H1 (cell line): ENCODE measurements around the gene MCRS1. TPM values are rescaled to one million over a fixed set of nuclear protein-coding genes. Genes with fewer than 3 reads are reported as not detected.

ENCODE experiments used
- CTCF ChIA-PET: fragments of 300-600 bp; sonication (Branson Sonifier 250); formaldehyde crosslinking; loops from one replicate; lab custom pipeline; 2021; ENCODE audit not compliant: partially characterized antibody; lab: Charles Lee
- POLR2A ChIA-PET: fragments of 300-600 bp; sonication (Branson Sonifier 250); formaldehyde crosslinking; loops from one replicate; lab custom pipeline; 2021; ENCODE audit warnings: inconsistent platforms; ENCODE audit not compliant: partially characterized antibody; lab: Charles Lee
- DNase-seq, 2 experiments: peaks; one replicate each; pipeline versions ENCODE4 v3.0.0 to v3.0.0-alpha.2; 2010 to 2022; ENCODE audit warnings: low spot score in 2 of 2, low read depth in 1 of 2, mixed read lengths in 1 of 2
- FAIRE-seq: peaks from 2 replicates; lab custom pipeline; 2011; peaks lifted over from hg19 to GRCh38; lab: Jason Lieb, UNC
- H2AFZ ChIP-seq: 2 replicates; pipeline ENCODE4 v1.8.1; 2012; ENCODE audit warnings: low read length, inconsistent platforms
- H2AK5ac ChIP-seq: 2 replicates; pipeline ENCODE4 v1.6.1; 2013; ENCODE audit warnings: low read depth, low read length
- H2BK120ac ChIP-seq: replicated peaks from 2 replicates; pipeline ENCODE3; 2013; ENCODE audit warnings: low read depth, low read length, inconsistent platforms
- H2BK12ac ChIP-seq: 2 replicates; pipeline ENCODE4 v1.6.1; 2013; ENCODE audit warnings: low read depth, low read length
- H2BK15ac ChIP-seq: 2 replicates; pipeline ENCODE4 v1.6.1; 2013; ENCODE audit warnings: low read length
- H2BK20ac ChIP-seq: 2 replicates; pipeline ENCODE4 v1.6.1; 2013; ENCODE audit warnings: low read length
- H2BK5ac ChIP-seq: 2 replicates; pipeline ENCODE4 v1.6.1; 2013; ENCODE audit warnings: low read depth, low read length
- H3K14ac ChIP-seq: 2 replicates; pipeline ENCODE4 v1.6.1; 2013; ENCODE audit warnings: inconsistent platforms; ENCODE audit not compliant: insufficient read length
- H3K18ac ChIP-seq: 2 replicates; pipeline ENCODE4 v1.6.1; 2013; ENCODE audit warnings: low read length; ENCODE audit errors: extremely low read depth
- H3K23ac ChIP-seq: 2 replicates; pipeline ENCODE4 v1.6.1; 2013; ENCODE audit warnings: inconsistent platforms; ENCODE audit not compliant: insufficient read length
- H3K23me2 ChIP-seq: 2 replicates; pipeline ENCODE4 v1.6.1; 2013; ENCODE audit warnings: low read depth, low read length
- H3K27ac ChIP-seq: 2 replicates; pipeline ENCODE4 v1.6.1; 2011; ENCODE audit warnings: low read depth, low read length, inconsistent platforms
- H3K27me3 ChIP-seq, 4 experiments: replicated peaks in 1 of 4; 1 replicate in 1 of 4; 2 replicates in 3 of 4; pipeline versions ENCODE4 v1.6.1 to v1.8.1; 2011 to 2013; ENCODE audit warnings: low read length in 3 of 4, mild to moderate bottlenecking in 3 of 4, inconsistent platforms in 2 of 4, mixed read lengths in 2 of 4, moderate library complexity in 1 of 4; ENCODE audit not compliant: control insufficient read depth in 3 of 4, insufficient read depth in 3 of 4; ENCODE audit errors: extremely low read depth in 1 of 4
- H3K36me3 ChIP-seq, 4 experiments: 2 replicates each; pipeline versions ENCODE4 v1.6.1 to v1.8.1; 2011 to 2013; ENCODE audit warnings: mild to moderate bottlenecking in 4 of 4, low read length in 3 of 4, moderate library complexity in 2 of 4, control low read depth in 1 of 4, inconsistent platforms in 1 of 4; ENCODE audit not compliant: insufficient read depth in 4 of 4, control insufficient read depth in 2 of 4
- H3K4ac ChIP-seq: replicated peaks from 2 replicates; pipeline ENCODE3; 2013; ENCODE audit warnings: low read length, low read depth, mixed read lengths, inconsistent platforms; ENCODE audit not compliant: insufficient read length
- H3K4me1 ChIP-seq, 4 experiments: replicated peaks in 1 of 4; 1 replicate in 1 of 4; 2 replicates in 3 of 4; pipeline versions ENCODE4 v1.6.1 to v1.8.1; 2011 to 2013; ENCODE audit warnings: low read length in 3 of 4, inconsistent platforms in 2 of 4, mixed read lengths in 1 of 4; ENCODE audit not compliant: insufficient read depth in 4 of 4, control insufficient read depth in 3 of 4
- H3K4me2 ChIP-seq, 2 experiments: 2 replicates each; pipeline versions ENCODE4 v1.6.1 to v1.8.1; 2011 to 2013; ENCODE audit warnings: low read depth in 2 of 2, low read length in 2 of 2, control low read depth in 1 of 2, inconsistent platforms in 1 of 2, mild to moderate bottlenecking in 1 of 2; ENCODE audit not compliant: insufficient read depth in 1 of 2
- H3K4me3 ChIP-seq, 4 experiments: fragments of 200-600, 300-600 bp in 1 of 4; sonication (generic), shearing (Covaris generic), sonication (Bioruptor Twin) in 1 of 4; 2 replicates each; pipeline versions ENCODE4 v1.5.1 to v1.8.1; 2011 to 2016; ENCODE audit warnings: low read length in 4 of 4, low read depth in 3 of 4, control low read depth in 2 of 4, inconsistent platforms in 2 of 4, mild to moderate bottlenecking in 2 of 4, mixed read lengths in 1 of 4, moderate library complexity in 1 of 4; ENCODE audit not compliant: insufficient read depth in 2 of 4; ENCODE audit errors: extremely low read depth in 1 of 4
- H3K56ac ChIP-seq: replicated peaks from 2 replicates; pipeline ENCODE3; 2013; ENCODE audit warnings: low read depth, mild to moderate bottlenecking, mixed read lengths, low read length, inconsistent platforms; ENCODE audit not compliant: insufficient read length
- H3K79me1 ChIP-seq: 2 replicates; pipeline ENCODE4 v1.6.1; 2013; ENCODE audit warnings: low read depth, low read length, control low read depth
- H3K79me2 ChIP-seq, 2 experiments: 2 replicates each; pipeline versions ENCODE4 v1.6.1 to v1.8.1; 2012 to 2013; ENCODE audit warnings: low read length in 2 of 2, mild to moderate bottlenecking in 2 of 2, inconsistent platforms in 1 of 2; ENCODE audit not compliant: insufficient read depth in 2 of 2, control insufficient read depth in 1 of 2
- H3K9ac ChIP-seq, 4 experiments: replicated peaks in 1 of 4; 1 replicate in 1 of 4; 2 replicates in 3 of 4; pipeline versions ENCODE4 v1.6.1 to v1.8.1; 2011 to 2013; ENCODE audit warnings: low read depth in 3 of 4, low read length in 3 of 4, control low read depth in 2 of 4, mild to moderate bottlenecking in 2 of 4, moderate library complexity in 2 of 4, inconsistent platforms in 1 of 4; ENCODE audit errors: extremely low read depth in 1 of 4
- H3K9me3 ChIP-seq, 2 experiments: 2 replicates each; pipeline versions ENCODE4 v1.6.1 to v1.8.1; 2012 to 2013; ENCODE audit warnings: mild to moderate bottlenecking in 2 of 2, moderate library complexity in 2 of 2, control low read depth in 1 of 2, inconsistent platforms in 1 of 2, low read depth in 1 of 2, low read length in 1 of 2, mixed read lengths in 1 of 2; ENCODE audit not compliant: insufficient read depth in 2 of 2
- H4K20me1 ChIP-seq, 2 experiments: replicated peaks in 1 of 2; 2 replicates each; pipeline versions ENCODE3 to v1.8.1; 2011 to 2013; ENCODE audit warnings: inconsistent platforms in 2 of 2, low read length in 2 of 2, mild to moderate bottlenecking in 1 of 2; ENCODE audit not compliant: insufficient read depth in 2 of 2, control insufficient read depth in 1 of 2
- H4K5ac ChIP-seq: 2 replicates; pipeline ENCODE4 v1.6.1; 2013; ENCODE audit warnings: low read length, low read depth, mixed read lengths, inconsistent platforms; ENCODE audit not compliant: insufficient read length
- H4K8ac ChIP-seq: 2 replicates; pipeline ENCODE4 v1.8.0; 2013; ENCODE audit warnings: mild to moderate bottlenecking, moderate library complexity, low read length, inconsistent platforms; ENCODE audit not compliant: insufficient read depth; ENCODE audit errors: extremely low read depth
- H4K91ac ChIP-seq: replicated peaks from 2 replicates; pipeline ENCODE3; 2013; ENCODE audit warnings: low read length, mixed read lengths, inconsistent platforms; ENCODE audit not compliant: insufficient read length
- ASH2L ChIP-seq: fragments of 200-600, 300-600 bp; sonication (generic); IDR thresholded peaks from one replicate; pipeline ENCODE4 v1.7.1; 2017; ENCODE audit warnings: low read length
- BCL11A ChIP-seq, 2 experiments: IDR thresholded peaks; one replicate each; pipeline ENCODE4 v1.6.1; 2011; ENCODE audit warnings: low read depth in 2 of 2, low read length in 2 of 2, mild to moderate bottlenecking in 2 of 2
- CBX8 ChIP-seq: fragments of 300-800, 300-1000 bp; sonication (generic); IDR thresholded peaks from 2 replicates; pipeline ENCODE4 v1.7.1; 2016; ENCODE audit warnings: low read depth, low read length, borderline replicate concordance
- CTBP2 ChIP-seq: IDR thresholded peaks from 2 replicates; pipeline ENCODE4 v1.7.0; 2011; ENCODE audit warnings: borderline replicate concordance, mild to moderate bottlenecking, moderate library complexity, mixed read lengths, low read length; ENCODE audit not compliant: insufficient read depth, insufficient read length
- GTF2F1 ChIP-seq: IDR thresholded peaks from 2 replicates; pipeline ENCODE4 v1.6.1; 2012; ENCODE audit warnings: low read depth, low read length, improper control_type of control experiment, borderline replicate concordance
- KDM5A ChIP-seq: fragments of 200-600 bp; IDR thresholded peaks from 2 replicates; pipeline ENCODE4 v1.7.1; 2012; ENCODE audit warnings: mild to moderate bottlenecking, low read length, inconsistent platforms, mixed read lengths
- SRF ChIP-seq: IDR thresholded peaks from 2 replicates; pipeline ENCODE4 v1.6.1; 2011; ENCODE audit warnings: mild to moderate bottlenecking, low read depth, low read length, moderate library complexity
- USF2 ChIP-seq: IDR thresholded peaks from 2 replicates; pipeline ENCODE4 v1.6.1; 2011; ENCODE audit warnings: low read length, improper control_type of control experiment
- WGBS, 2 experiments: shearing (Covaris generic) in 1 of 2; methylation state at CpG; one replicate each; pipeline versions ENCODE4 v1.1.6 to v1.1.7; 2013 to 2015; ENCODE audit warnings: low lambda C conversion rate in 2 of 2, mixed read lengths in 2 of 2, inconsistent platforms in 1 of 2, low coverage in 1 of 2, missing lambda C conversion rate in 1 of 2; ENCODE audit not compliant: insufficient replicate concordance in 2 of 2, insufficient coverage in 1 of 2, insufficient read length in 1 of 2; ENCODE audit errors: extremely low coverage in 1 of 2, missing lambda C conversion rate in 1 of 2; 5-methylcytosine and 5-hydroxymethylcytosine counted together
- polyA plus RNA-seq, 7 experiments: library from polyadenylated mRNA; depleted of rRNA in 3 of 7; stranded (reverse) in 5 of 7; unstranded in 2 of 7; fragments of >200 nt in 5 of 7; fragments of 200-250 nt in 2 of 7; gene quantifications; 1 replicate in 5 of 7; 2 replicates in 1 of 7; 4 replicates in 1 of 7; pipeline versions ENCODE4 v1.2.1 to v1.2.3, GENCODE V29; 2011 to 2013; ENCODE audit warnings: missing spikeins in 2 of 7, mixed read lengths in 2 of 7
- total RNA-seq: library from RNA; stranded (reverse); fragmentation: NEBNext Ultra II Directional; extraction: Animal tissue kit (Norgen Biotek cat#: 25700); gene quantifications from 2 replicates; pipeline ENCODE4 v1.2.1, GENCODE V29; 2021
- TF ChIP-seq, protein P1 (sequence below): IDR thresholded peaks from 2 replicates; pipeline ENCODE4 v1.6.1; 2012; ENCODE audit warnings: inconsistent platforms
- TF ChIP-seq, protein P2 (sequence below): IDR thresholded peaks from 2 replicates; pipeline ENCODE4 v1.6.1; 2011; ENCODE audit warnings: low read depth, mild to moderate bottlenecking, low read length; ENCODE audit not compliant: insufficient read depth

Gene MCRS1
- total and polyA plus RNA-seq, 2 of the 8 experiments (the other 6 are each of a cell fraction or from before 2014, with no cell fraction given) = 90.3 to 139 TPM

GRCh38 chr12:49588281-49588680, 20.3 kb upstream of the MCRS1 start:
- Histone ChIP-seq H3K23me2 (no peaks in the 10 kb centered on the region; the same call in 1 of the 2 replicates), H2BK15ac (no peak overlapping the region), H3K14ac (no peak overlapping the region), H3K4me2 (no peak overlapping the region), H2BK20ac (no peak overlapping the region), H3K9me3 (no peaks in the 10 kb centered on the region), H2AK5ac (no peak overlapping the region), H3K18ac (no peak overlapping the region), H4K91ac (no peak overlapping the region), H3K36me3 (no peaks in the 10 kb centered on the region; a peak in 1 of 8 replicates), H2AFZ (no peak overlapping the region), H3K4me3 (no peak overlapping the region), H4K8ac (no peak overlapping the region), H3K27me3 (no peaks in the 10 kb centered on the region), H3K23ac (no peak overlapping the region), H2BK120ac (no peak overlapping the region), H4K5ac (no peak overlapping the region), H2BK5ac (no peak overlapping the region), H3K79me1 (no peaks in the 10 kb centered on the region; the same call in 1 of the 2 replicates), H3K4ac (no peak overlapping the region), H4K20me1 (peaks cover 0 to 2% of the 10 kb centered on the region in 2 experiments), H3K4me1 (no peaks in the 10 kb centered on the region; a peak in 1 of 7 replicates), H3K79me2 (no peaks in the 10 kb centered on the region), H3K27ac (no peak overlapping the region), H2BK12ac (no peak overlapping the region), H3K9ac (no peak overlapping the region), H3K56ac (no peak overlapping the region)
- ChIA-PET CTCF (interaction anchor here (0.6 to 2.4 kb wide), 10 partner anchors 9 to 230 kb away, joined by 3 to 12 read pairs (median 5); no protein-coding TSS in a partner anchor), POLR2A (interaction anchor here (1.1 kb wide), 1 partner anchor 154 kb away, joined by 3 read pairs; no protein-coding TSS in a partner anchor)
- TF ChIP-seq, protein P1, sequence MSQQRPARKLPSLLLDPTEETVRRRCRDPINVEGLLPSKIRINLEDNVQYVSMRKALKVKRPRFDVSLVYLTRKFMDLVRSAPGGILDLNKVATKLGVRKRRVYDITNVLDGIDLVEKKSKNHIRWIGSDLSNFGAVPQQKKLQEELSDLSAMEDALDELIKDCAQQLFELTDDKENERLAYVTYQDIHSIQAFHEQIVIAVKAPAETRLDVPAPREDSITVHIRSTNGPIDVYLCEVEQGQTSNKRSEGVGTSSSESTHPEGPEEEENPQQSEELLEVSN = no peak
- TF ChIP-seq USF2 = no peak
- TF ChIP-seq KDM5A = no peak
- no peak for TF ChIP-seq SRF
- TF ChIP-seq ASH2L = no peak
- TF ChIP-seq, protein P2, sequence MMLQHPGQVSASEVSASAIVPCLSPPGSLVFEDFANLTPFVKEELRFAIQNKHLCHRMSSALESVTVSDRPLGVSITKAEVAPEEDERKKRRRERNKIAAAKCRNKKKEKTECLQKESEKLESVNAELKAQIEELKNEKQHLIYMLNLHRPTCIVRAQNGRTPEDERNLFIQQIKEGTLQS = no peak
- no peak for TF ChIP-seq GTF2F1
- no peak for TF ChIP-seq CBX8
- TF ChIP-seq BCL11A (IDR thresholded peaks at IDR 0.05; ENCODE audit: low read depth in 2 of 2, low read length in 2 of 2) = no peak
- no peak for TF ChIP-seq CTBP2
- FAIRE-seq (no peak), DNase-seq (no peak)
- WGBS, 2 experiments = 95% methylated on average over 7 of the region's 7 CpGs; no CpG with 5 or more reads in 1 of the 2 experiments
